RWPE2 (cell line): ENCODE measurements around the gene HLF.

Experiments
- ATAC-seq: fragments of 200-7000 bp; cut with Tn5 transposase; 3 replicates; pipeline ENCODE4 v1.9.1; 2021; ENCODE audit warnings: low read depth
- DNase-seq: peaks from one replicate; pipeline ENCODE4 v3.0.0-alpha.2; 2020; ENCODE audit warnings: low spot score
- H3K27ac ChIP-seq: fragments of 450-650 bp; 2 replicates; pipeline ENCODE4 v1.5.1; 2017; ENCODE audit warnings: mild to moderate bottlenecking; ENCODE audit not compliant: poor library complexity, severe bottlenecking
- H3K27me3 ChIP-seq: fragments of 250-450 bp; sonication (Bioruptor Pico); 2 replicates; pipeline ENCODE4 v1.5.1; 2021; ENCODE audit warnings: mild to moderate bottlenecking, moderate library complexity; ENCODE audit not compliant: insufficient read depth, poor library complexity, severe bottlenecking
- H3K36me3 ChIP-seq: fragments of 250-450 bp; sonication (Bioruptor Pico); 2 replicates; pipeline ENCODE4 v1.5.1; 2020; ENCODE audit warnings: low read depth, mild to moderate bottlenecking, moderate library complexity
- H3K4me1 ChIP-seq: fragments of 250-450 bp; sonication (Bioruptor Pico); 2 replicates; pipeline ENCODE4 v1.5.1; 2021; ENCODE audit warnings: mild to moderate bottlenecking, moderate library complexity; ENCODE audit not compliant: insufficient read depth, poor library complexity, severe bottlenecking
- H3K4me3 ChIP-seq: fragments of 250-450 bp; sonication (Bioruptor Pico); 2 replicates; pipeline ENCODE4 v1.5.1; 2021; ENCODE audit warnings: mild to moderate bottlenecking, moderate library complexity; ENCODE audit not compliant: severe bottlenecking
- H3K9me3 ChIP-seq: fragments of 250-450 bp; sonication (Bioruptor Pico); 2 replicates; pipeline ENCODE4 v1.5.1; 2021; ENCODE audit warnings: mild to moderate bottlenecking, moderate library complexity; ENCODE audit not compliant: severe bottlenecking
- CTCF ChIP-seq: fragments of 450-650 bp; IDR thresholded peaks from one replicate; pipeline ENCODE4 v1.5.1; 2017; ENCODE audit warnings: mild to moderate bottlenecking, moderate library complexity; ENCODE audit not compliant: poor library complexity, severe bottlenecking

Gene HLF

GRCh38 chr17:55308613-55309391 is 44.0 kb downstream of the HLF start:
- Histone ChIP-seq H3K4me3 (no peak overlapping the region), H3K36me3 (no peaks in the 10 kb centered on the region), H3K27ac (no peak overlapping the region), H3K9me3 (no peaks in the 10 kb centered on the region), H3K27me3 (peaks cover 8% of the 10 kb centered on the region), H3K4me1 (no peaks in the 10 kb centered on the region)
- DNase-seq = no peak
- TF ChIP-seq CTCF = no peak
- no peak for ATAC-seq

- Histone ChIP-seq H3K4me3 (no peak overlapping the region), H3K27ac (no peak overlapping the region), H3K27me3 (peaks cover 8% of the 10 kb centered on the region), H3K36me3 (no peaks in the 10 kb centered on the region), H3K9me3 (no peaks in the 10 kb centered on the region), H3K4me1 (no peaks in the 10 kb centered on the region)
- DNase-seq = no peak
- no peak for TF ChIP-seq CTCF
- no peak for ATAC-seq
Observed at GRCh38 chr17:55311767-55312375, 47.1 kb downstream of the HLF start.

GRCh38 chr17:55312852-55313251 is 48.1 kb downstream of the HLF start:
- DNase-seq (no peak), ATAC-seq (no peak)
- no peak overlapping the region for H3K4me3 ChIP-seq
- no peaks in the 10 kb centered on the region for H3K9me3 ChIP-seq
- H3K27me3 ChIP-seq = peaks cover 8% of the 10 kb centered on the region
- H3K4me1 ChIP-seq = no peaks in the 10 kb centered on the region
- TF ChIP-seq CTCF = no peak
- no peaks in the 10 kb centered on the region for H3K36me3 ChIP-seq
- no peak overlapping the region for H3K27ac ChIP-seq

- DNase-seq = no peak
- H3K4me3 ChIP-seq = no peak overlapping the region
- no peaks in the 10 kb centered on the region for H3K4me1 ChIP-seq
- H3K27me3 ChIP-seq = peaks cover 8% of the 10 kb centered on the region
- TF ChIP-seq CTCF = no peak
- H3K9me3 ChIP-seq = no peaks in the 10 kb centered on the region
- no peaks in the 10 kb centered on the region for H3K36me3 ChIP-seq
- ATAC-seq = no peak
- no peak overlapping the region for H3K27ac ChIP-seq
Observed at GRCh38 chr17:55314061-55314783, 49.5 kb downstream of the HLF start.
